Suprapubic skin (tissue), 3 donors: Measurements from ENCODE around the gene KRTAP5-1.

Experiments used
- EP300 ChIP-seq: sonication (generic); formaldehyde crosslinking; IDR thresholded peaks from one replicate; pipeline ENCODE4 v1.6.1; 2017; ENCODE audit warnings: antibody characterized with exemption
- POLR2A ChIP-seq, 2 donors: fragments of 450-650 bp; IDR thresholded peaks; one replicate each; pipeline ENCODE4 v1.6.1; 2017; ENCODE audit warnings: antibody characterized with exemption in 2 of 2, mild to moderate bottlenecking in 2 of 2, moderate library complexity in 2 of 2
- TF ChIP-seq, protein P1 (sequence below), 2 donors: fragments of 200-600 bp in 1 of 2; fragments of 450-650 bp in 1 of 2; sonication (generic) in 1 of 2; IDR thresholded peaks; one replicate each; pipeline ENCODE4 v1.5.1; 2016 to 2019; ENCODE audit warnings: antibody characterized with exemption in 2 of 2, mild to moderate bottlenecking in 1 of 2, moderate library complexity in 1 of 2

DNA sequence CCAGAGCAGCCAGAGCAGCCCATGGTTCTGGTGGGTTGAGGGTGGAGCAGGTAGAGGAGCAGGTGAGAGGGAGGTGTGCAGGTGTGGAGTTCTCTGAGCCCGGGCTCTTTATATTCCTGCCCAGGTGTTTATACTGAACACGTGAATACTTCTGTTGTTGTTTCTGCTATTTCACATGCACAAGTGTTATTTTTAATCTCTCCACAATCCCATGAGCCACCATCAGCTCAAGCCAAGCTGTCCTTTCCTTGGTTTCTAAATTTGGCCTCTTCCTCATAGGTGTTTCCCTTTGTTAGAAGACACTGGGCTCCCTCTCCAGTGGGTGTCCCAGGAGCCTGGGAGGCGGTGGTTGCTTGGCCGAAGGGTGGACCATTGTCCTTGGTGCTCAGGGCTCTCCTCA, 23.3 kb upstream of the KRTAP5-1 start, which contains the start of gene KRTAP5-3:
- TF ChIP-seq, protein P1, sequence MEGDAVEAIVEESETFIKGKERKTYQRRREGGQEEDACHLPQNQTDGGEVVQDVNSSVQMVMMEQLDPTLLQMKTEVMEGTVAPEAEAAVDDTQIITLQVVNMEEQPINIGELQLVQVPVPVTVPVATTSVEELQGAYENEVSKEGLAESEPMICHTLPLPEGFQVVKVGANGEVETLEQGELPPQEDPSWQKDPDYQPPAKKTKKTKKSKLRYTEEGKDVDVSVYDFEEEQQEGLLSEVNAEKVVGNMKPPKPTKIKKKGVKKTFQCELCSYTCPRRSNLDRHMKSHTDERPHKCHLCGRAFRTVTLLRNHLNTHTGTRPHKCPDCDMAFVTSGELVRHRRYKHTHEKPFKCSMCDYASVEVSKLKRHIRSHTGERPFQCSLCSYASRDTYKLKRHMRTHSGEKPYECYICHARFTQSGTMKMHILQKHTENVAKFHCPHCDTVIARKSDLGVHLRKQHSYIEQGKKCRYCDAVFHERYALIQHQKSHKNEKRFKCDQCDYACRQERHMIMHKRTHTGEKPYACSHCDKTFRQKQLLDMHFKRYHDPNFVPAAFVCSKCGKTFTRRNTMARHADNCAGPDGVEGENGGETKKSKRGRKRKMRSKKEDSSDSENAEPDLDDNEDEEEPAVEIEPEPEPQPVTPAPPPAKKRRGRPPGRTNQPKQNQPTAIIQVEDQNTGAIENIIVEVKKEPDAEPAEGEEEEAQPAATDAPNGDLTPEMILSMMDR (IDR thresholded peaks at IDR 0.05), result no peak
- TF ChIP-seq POLR2A (IDR thresholded peaks at IDR 0.05), result no peak
- TF ChIP-seq EP300, result no peak
